ENCODE measurements around the gene RSPH6A. TPM values are rescaled to one million over a fixed set of nuclear protein-coding genes. Genes with fewer than 3 reads are reported as not detected.

RSPH6A gene
- total RNA-seq, 1 experiment from 2014 or later: 0.21 TPM

GRCh38 chr19:45774765-45775164 is 40.3 kb downstream of the RSPH6A start:
- no peak overlapping the region for H3K4me3 Mint-ChIP-seq (ENCODE audit: unreplicated experiment)
- H3K27ac Mint-ChIP-seq (ENCODE audit: low read depth, unreplicated experiment): no peak overlapping the region
- ChIA-PET CTCF (interaction anchor here (0.6 kb wide), 1 partner anchor 8 kb away, joined by 3 read pairs; no protein-coding TSS in a partner anchor), POLR2A (no interaction called here)
- no TSS peak for BruUV-seq (replicated peaks)
- peaks cover 22% of the 10 kb centered on the region for H3K4me1 Mint-ChIP-seq (ENCODE audit: insufficient read depth, unreplicated experiment)
- no peaks in the 10 kb centered on the region for H3K9me3 Mint-ChIP-seq (ENCODE audit: unreplicated experiment)
- DNase-seq (ENCODE audit: unreplicated experiment): no peak
- TF ChIP-seq, protein P1, sequence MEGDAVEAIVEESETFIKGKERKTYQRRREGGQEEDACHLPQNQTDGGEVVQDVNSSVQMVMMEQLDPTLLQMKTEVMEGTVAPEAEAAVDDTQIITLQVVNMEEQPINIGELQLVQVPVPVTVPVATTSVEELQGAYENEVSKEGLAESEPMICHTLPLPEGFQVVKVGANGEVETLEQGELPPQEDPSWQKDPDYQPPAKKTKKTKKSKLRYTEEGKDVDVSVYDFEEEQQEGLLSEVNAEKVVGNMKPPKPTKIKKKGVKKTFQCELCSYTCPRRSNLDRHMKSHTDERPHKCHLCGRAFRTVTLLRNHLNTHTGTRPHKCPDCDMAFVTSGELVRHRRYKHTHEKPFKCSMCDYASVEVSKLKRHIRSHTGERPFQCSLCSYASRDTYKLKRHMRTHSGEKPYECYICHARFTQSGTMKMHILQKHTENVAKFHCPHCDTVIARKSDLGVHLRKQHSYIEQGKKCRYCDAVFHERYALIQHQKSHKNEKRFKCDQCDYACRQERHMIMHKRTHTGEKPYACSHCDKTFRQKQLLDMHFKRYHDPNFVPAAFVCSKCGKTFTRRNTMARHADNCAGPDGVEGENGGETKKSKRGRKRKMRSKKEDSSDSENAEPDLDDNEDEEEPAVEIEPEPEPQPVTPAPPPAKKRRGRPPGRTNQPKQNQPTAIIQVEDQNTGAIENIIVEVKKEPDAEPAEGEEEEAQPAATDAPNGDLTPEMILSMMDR (IDR thresholded peaks at IDR 0.05; ENCODE audit: unreplicated experiment): no peak
- intact Hi-C loops (cut with micrococcal nuclease): no loop called here
- no peaks in the 10 kb centered on the region for H3K27me3 Mint-ChIP-seq (ENCODE audit: insufficient read depth, unreplicated experiment)
- peaks cover 47% of the 10 kb centered on the region for H3K36me3 Mint-ChIP-seq (ENCODE audit: insufficient read depth, unreplicated experiment)

DNA sequence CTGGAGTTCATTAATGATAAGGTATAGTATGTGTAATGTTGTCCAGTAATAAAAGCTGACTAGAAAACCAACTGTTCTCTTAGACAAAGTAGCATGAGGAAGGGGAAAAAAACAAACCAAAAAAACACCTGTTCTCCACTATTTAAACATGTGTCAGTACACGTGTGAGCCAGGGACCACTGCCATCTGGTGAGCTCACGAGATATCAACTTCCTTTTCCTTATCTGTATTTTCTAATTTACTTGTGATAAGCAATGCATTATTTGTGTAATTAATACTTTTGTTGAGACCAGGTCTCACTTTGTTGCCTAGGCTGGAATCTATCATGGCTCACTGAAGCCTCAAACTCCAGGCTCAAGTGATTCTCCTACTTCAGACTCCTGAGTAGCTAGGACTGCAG is 41.7 kb downstream of the RSPH6A start:
- TF ChIP-seq, protein P1 (IDR thresholded peaks at IDR 0.05; ENCODE audit: unreplicated experiment): no peak
- POLR2A ChIA-PET: interaction anchor here (0.8 to 2.7 kb wide), 2 partner anchors 9 to 56 kb away, joined by 3 to 15 read pairs; partner anchors contain the start of gene DMPK
- no peak overlapping the region for H3K27ac Mint-ChIP-seq (ENCODE audit: low read depth, unreplicated experiment)
- H3K36me3 Mint-ChIP-seq (ENCODE audit: insufficient read depth, unreplicated experiment): peaks cover 45% of the 10 kb centered on the region
- H3K4me3 Mint-ChIP-seq (ENCODE audit: unreplicated experiment): no peak overlapping the region
- no peaks in the 10 kb centered on the region for H3K27me3 Mint-ChIP-seq (ENCODE audit: insufficient read depth, unreplicated experiment)
- peaks cover 12% of the 10 kb centered on the region for H3K4me1 Mint-ChIP-seq (ENCODE audit: insufficient read depth, unreplicated experiment)
- no peaks in the 10 kb centered on the region for H3K9me3 Mint-ChIP-seq (ENCODE audit: unreplicated experiment)
- CTCF ChIA-PET: interaction anchor here (1.0 to 1.5 kb wide), 3 partner anchors 18 to 57 kb away, joined by 3 to 6 read pairs (median 3); no protein-coding TSS in a partner anchor
- DNase-seq (ENCODE audit: unreplicated experiment): no peak
- intact Hi-C loops (cut with micrococcal nuclease): no loop called here
- no TSS peak for BruUV-seq (replicated peaks)

- ChIA-PET POLR2A (interaction anchor here (2.7 kb wide), 1 partner anchor 9 kb away, joined by 15 read pairs; the partner anchor contains the start of gene DMPK), CTCF (interaction anchor here (1.0 to 1.5 kb wide), 4 partner anchors 18 to 56 kb away, joined by 3 to 6 read pairs (median 4); no protein-coding TSS in a partner anchor)
- intact Hi-C loops (cut with micrococcal nuclease): no loop called here
- BruUV-seq (replicated peaks): no TSS peak
- Mint-ChIP-seq H3K4me3 (ENCODE audit: unreplicated experiment) (no peak overlapping the region), H3K27ac (ENCODE audit: low read depth, unreplicated experiment) (no peak overlapping the region), H3K4me1 (ENCODE audit: insufficient read depth, unreplicated experiment) (peaks cover 12% of the 10 kb centered on the region), H3K36me3 (ENCODE audit: insufficient read depth, unreplicated experiment) (peaks cover 43% of the 10 kb centered on the region), H3K27me3 (ENCODE audit: insufficient read depth, unreplicated experiment) (no peaks in the 10 kb centered on the region), H3K9me3 (ENCODE audit: unreplicated experiment) (no peaks in the 10 kb centered on the region)
- TF ChIP-seq, protein P1 (IDR thresholded peaks at IDR 0.05; ENCODE audit: unreplicated experiment): no peak
- DNase-seq (ENCODE audit: unreplicated experiment): no peak
Measured at GRCh38 chr19:45772912-45773311, 42.2 kb downstream of the RSPH6A start.

GRCh38 chr19:45772130-45772840 is 42.8 kb downstream of the RSPH6A start:
- Mint-ChIP-seq H3K36me3 (ENCODE audit: insufficient read depth, unreplicated experiment) (peaks cover 43% of the 10 kb centered on the region), H3K4me1 (ENCODE audit: insufficient read depth, unreplicated experiment) (peaks cover 12% of the 10 kb centered on the region), H3K27me3 (ENCODE audit: insufficient read depth, unreplicated experiment) (no peaks in the 10 kb centered on the region), H3K27ac (ENCODE audit: low read depth, unreplicated experiment) (no peak overlapping the region), H3K9me3 (ENCODE audit: unreplicated experiment) (no peaks in the 10 kb centered on the region), H3K4me3 (ENCODE audit: unreplicated experiment) (no peak overlapping the region)
- TF ChIP-seq, protein P1 (IDR thresholded peaks at IDR 0.05; ENCODE audit: unreplicated experiment): no peak
- intact Hi-C loops (cut with micrococcal nuclease): no loop called here
- no peak for DNase-seq (ENCODE audit: unreplicated experiment)
- ChIA-PET CTCF (interaction anchor here (0.6 to 1.5 kb wide), 5 partner anchors 16 to 83 kb away, joined by 3 to 4 read pairs (median 3); no protein-coding TSS in a partner anchor), POLR2A (interaction anchor here (0.6 to 5.2 kb wide), 3 partner anchors 10 to 52 kb away, joined by 4 to 41 read pairs (median 15); partner anchors contain the start of gene DMPK)
- BruUV-seq (replicated peaks): no TSS peak

Data from MCF 10A (cell line).